RWPE1 (cell line): ENCODE measurements around the gene RBP5.

Experiments used
- CTCF ChIA-PET: fragments of 350-600 bp; sonication (Branson Sonifier 250); formaldehyde crosslinking; extraction: SDS; loops from one replicate; lab custom pipeline; 2021; lab: Yijun Ruan, JAX
- POLR2A ChIA-PET: fragments of 400-600 bp; formaldehyde crosslinking; extraction: SDS; loops from one replicate; lab custom pipeline; 2020; ENCODE audit warnings: antibody characterized with exemption; ENCODE audit not compliant: low non-redundant PET; lab: Yijun Ruan, JAX
- DNase-seq: peaks from one replicate; pipeline ENCODE4 v3.0.0; 2012; ENCODE audit warnings: low spot score
- H3K27ac ChIP-seq: fragments of 450-650 bp; 2 replicates; pipeline ENCODE4 v1.5.1; 2017
- TF ChIP-seq, protein P1 (sequence below): fragments of 450-650 bp; conservative IDR thresholded peaks from 2 replicates; pipeline ENCODE4 v1.5.1; 2017; ENCODE audit warnings: low read depth, mild to moderate bottlenecking

Gene RBP5

GRCh38 chr12:7079826-7080125 is 48.9 kb downstream of the RBP5 start:
- no peak for DNase-seq
- ChIA-PET POLR2A (interaction anchor here (0.6 to 1.1 kb wide), 4 partner anchors 19 to 111 kb away, joined by 3 to 5 read pairs (median 4); no protein-coding TSS in a partner anchor), CTCF (interaction anchor here (0.8 kb wide), 1 partner anchor 20 kb away, joined by 3 read pairs; no protein-coding TSS in a partner anchor)
- TF ChIP-seq, protein P1, sequence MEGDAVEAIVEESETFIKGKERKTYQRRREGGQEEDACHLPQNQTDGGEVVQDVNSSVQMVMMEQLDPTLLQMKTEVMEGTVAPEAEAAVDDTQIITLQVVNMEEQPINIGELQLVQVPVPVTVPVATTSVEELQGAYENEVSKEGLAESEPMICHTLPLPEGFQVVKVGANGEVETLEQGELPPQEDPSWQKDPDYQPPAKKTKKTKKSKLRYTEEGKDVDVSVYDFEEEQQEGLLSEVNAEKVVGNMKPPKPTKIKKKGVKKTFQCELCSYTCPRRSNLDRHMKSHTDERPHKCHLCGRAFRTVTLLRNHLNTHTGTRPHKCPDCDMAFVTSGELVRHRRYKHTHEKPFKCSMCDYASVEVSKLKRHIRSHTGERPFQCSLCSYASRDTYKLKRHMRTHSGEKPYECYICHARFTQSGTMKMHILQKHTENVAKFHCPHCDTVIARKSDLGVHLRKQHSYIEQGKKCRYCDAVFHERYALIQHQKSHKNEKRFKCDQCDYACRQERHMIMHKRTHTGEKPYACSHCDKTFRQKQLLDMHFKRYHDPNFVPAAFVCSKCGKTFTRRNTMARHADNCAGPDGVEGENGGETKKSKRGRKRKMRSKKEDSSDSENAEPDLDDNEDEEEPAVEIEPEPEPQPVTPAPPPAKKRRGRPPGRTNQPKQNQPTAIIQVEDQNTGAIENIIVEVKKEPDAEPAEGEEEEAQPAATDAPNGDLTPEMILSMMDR: no peak
- peak overlapping the region; percentile 95 for H3K27ac ChIP-seq

DNA sequence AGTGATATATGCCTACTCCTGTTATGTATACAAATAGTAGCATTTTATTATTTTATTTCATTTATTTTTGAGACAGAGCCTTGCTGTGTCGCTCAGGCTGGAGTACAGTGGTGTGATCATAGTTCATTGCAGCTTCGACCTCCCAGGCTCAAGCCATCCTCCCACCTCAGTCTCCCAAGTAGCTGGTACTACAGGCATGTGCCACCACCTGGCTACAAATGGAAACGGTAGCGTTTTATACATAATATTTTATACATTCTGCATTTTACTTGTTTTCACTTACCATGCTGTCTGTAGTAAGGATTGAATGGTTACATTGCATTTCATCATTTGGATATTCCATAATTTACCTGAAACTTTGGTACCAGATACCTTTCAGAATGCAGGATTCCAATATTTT is 50.5 kb downstream of the RBP5 start:
- POLR2A ChIA-PET: no interaction called here

GRCh38 chr12:7076493-7076892 is 52.2 kb downstream of the RBP5 start:
- TF ChIP-seq, protein P1: no peak
- POLR2A ChIA-PET: no interaction called here
- no peak for DNase-seq
- CTCF ChIA-PET: interaction anchor here (0.6 kb wide), 1 partner anchor 65 kb away, joined by 4 read pairs; no protein-coding TSS in a partner anchor
- H3K27ac ChIP-seq: no peak overlapping the region; the same call in 1 of the 2 replicates

More for the DNA sequence above, 50.5 kb downstream of the RBP5 start:
- TF ChIP-seq, protein P1: no peak
- CTCF ChIA-PET: no interaction called here
- DNase-seq: no peak
- no peak overlapping the region for H3K27ac ChIP-seq

DNA sequence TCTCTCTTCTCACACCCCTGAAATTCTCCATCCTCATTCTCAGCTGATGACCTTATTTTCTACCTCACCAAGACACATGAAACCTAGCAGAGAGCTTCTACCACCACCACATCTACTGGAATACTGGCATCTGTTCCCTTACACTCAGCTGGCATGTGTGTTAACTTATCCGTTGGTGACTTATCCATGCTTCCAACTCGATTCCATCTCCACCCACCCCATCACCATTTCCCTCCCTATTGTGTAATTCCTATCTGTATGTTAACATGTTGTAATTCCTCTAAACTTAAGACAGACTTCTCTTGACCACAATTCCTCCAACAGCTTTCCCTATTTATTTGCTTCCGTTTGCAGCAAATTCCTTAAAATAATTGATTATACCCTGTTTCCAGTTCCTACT is 52.8 kb downstream of the RBP5 start:
- ChIA-PET POLR2A (no interaction called here), CTCF (no interaction called here)
- no peak for DNase-seq
- no peak overlapping the region for H3K27ac ChIP-seq
- TF ChIP-seq, protein P1: no peak

- TF ChIP-seq, protein P1: no peak
- POLR2A ChIA-PET: no interaction called here
- no peak overlapping the region for H3K27ac ChIP-seq
- CTCF ChIA-PET: interaction anchor here (0.7 kb wide), 1 partner anchor 71 kb away, joined by 4 read pairs; no protein-coding TSS in a partner anchor
- no peak for DNase-seq
These were observed 53.2 kb downstream of the RBP5 start for GRCh38 chr12:7075518-7075917.

GRCh38 chr12:7073946-7074345 is 54.7 kb downstream of the RBP5 start:
- TF ChIP-seq, protein P1: no peak
- ChIA-PET CTCF (interaction anchor here (0.6 kb wide), 1 partner anchor 47 kb away, joined by 6 read pairs; no protein-coding TSS in a partner anchor), POLR2A (interaction anchor here (0.7 kb wide), 1 partner anchor 83 kb away, joined by 4 read pairs; no protein-coding TSS in a partner anchor)
- no peak overlapping the region for H3K27ac ChIP-seq
- no peak for DNase-seq
